Measurements from ENCODE around the gene ABHD2. TPM values are rescaled to one million over a fixed set of nuclear protein-coding genes. Genes with fewer than 3 reads are reported as not detected.

The ABHD2 gene
- total RNA-seq, 1 experiment from 2014 or later, result 148 TPM

GRCh38 chr15:89211678-89212170 lies 123.5 kb downstream of the ABHD2 start:
- Histone ChIP-seq H3K4me3 (no peak overlapping the region), H3K9me2 (ENCODE audit: insufficient read depth) (no peaks in the 10 kb centered on the region), H3F3A (ENCODE audit: insufficient read depth, low read depth) (no peaks in the 10 kb centered on the region), H3K9me3 (ENCODE audit: insufficient read depth, low read depth) (no peaks in the 10 kb centered on the region), H3K4me1 (replicated peaks; ENCODE audit: insufficient read depth) (no peaks in the 10 kb centered on the region), H3K36me3 (ENCODE audit: low read depth) (no peaks in the 10 kb centered on the region), H2AFZ (no peak overlapping the region), H3K79me2 (ENCODE audit: low read depth) (no peaks in the 10 kb centered on the region), H3K27ac (no peak overlapping the region), H3K27me3 (ENCODE audit: insufficient read depth, low read depth) (0 out of 2 replicates have a peak, but pooled peaks cover 5% of the 10 kb centered on the region), H4K20me1 (ENCODE audit: insufficient read depth) (no peaks in the 10 kb centered on the region), H3K4me2 (no peak overlapping the region)
- POLR2A ChIA-PET (ENCODE audit: unreplicated experiment), result no interaction called here
- BruUV-seq (replicated peaks), result no TSS peak
- CTCF ChIA-PET, result no interaction called here
- TF ChIP-seq EZH2 (IDR thresholded peaks at IDR 0.05; ENCODE audit: low read depth) (no peak), CTCF (conservative IDR thresholded peaks at IDR 0.05) (no peak)
- DNase-seq, result no peak
- intact Hi-C loops (cut with micrococcal nuclease; ENCODE audit: unreplicated experiment), result no loop called here

GRCh38 chr15:89215627-89216026 lies 127.4 kb downstream of the ABHD2 start:
- H3K4me3 ChIP-seq, result no peak overlapping the region
- CTCF ChIA-PET, result no interaction called here
- POLR2A ChIA-PET (ENCODE audit: unreplicated experiment), result no interaction called here

GRCh38 chr15:89217031-89217430 lies 128.8 kb downstream of the ABHD2 start:
- H3K9me3 ChIP-seq (ENCODE audit: insufficient read depth, low read depth), result no peaks in the 10 kb centered on the region
- H3F3A ChIP-seq (ENCODE audit: insufficient read depth, low read depth), result no peaks in the 10 kb centered on the region
- H3K36me3 ChIP-seq (ENCODE audit: low read depth), result no peaks in the 10 kb centered on the region
- intact Hi-C loops (cut with micrococcal nuclease; ENCODE audit: unreplicated experiment), result no loop called here
- no peaks in the 10 kb centered on the region for H3K9me2 ChIP-seq (ENCODE audit: insufficient read depth)
- no peak overlapping the region for H3K27ac ChIP-seq
- no peak overlapping the region for H2AFZ ChIP-seq
- ChIA-PET CTCF (no interaction called here), POLR2A (ENCODE audit: unreplicated experiment) (no interaction called here)
- no peak overlapping the region for H3K4me3 ChIP-seq
- no peak for TF ChIP-seq EZH2 (IDR thresholded peaks at IDR 0.05; ENCODE audit: low read depth)
- TF ChIP-seq CTCF (conservative IDR thresholded peaks at IDR 0.05), result no peak
- H3K27me3 ChIP-seq (ENCODE audit: insufficient read depth, low read depth), result peaks cover 15% of the 10 kb centered on the region; the same call in 1 of the 2 replicates
- H4K20me1 ChIP-seq (ENCODE audit: insufficient read depth), result no peaks in the 10 kb centered on the region
- H3K79me2 ChIP-seq (ENCODE audit: low read depth), result no peaks in the 10 kb centered on the region
- BruUV-seq (replicated peaks), result no TSS peak
- no peak for DNase-seq
- H3K4me2 ChIP-seq, result no peak overlapping the region
- no peaks in the 10 kb centered on the region for H3K4me1 ChIP-seq (replicated peaks; ENCODE audit: insufficient read depth)

More at GRCh38 chr15:89215627-89216026, 127.4 kb downstream of the ABHD2 start:
- H3K9me3 ChIP-seq (ENCODE audit: insufficient read depth, low read depth), result no peaks in the 10 kb centered on the region
- H3K4me2 ChIP-seq, result no peak overlapping the region
- TF ChIP-seq CTCF (conservative IDR thresholded peaks at IDR 0.05) (no peak), EZH2 (IDR thresholded peaks at IDR 0.05; ENCODE audit: low read depth) (no peak)
- no peak for DNase-seq
- H3K9me2 ChIP-seq (ENCODE audit: insufficient read depth), result no peaks in the 10 kb centered on the region
- H3K4me1 ChIP-seq (replicated peaks; ENCODE audit: insufficient read depth), result no peaks in the 10 kb centered on the region
- H3K36me3 ChIP-seq (ENCODE audit: low read depth), result no peaks in the 10 kb centered on the region
- BruUV-seq (replicated peaks), result no TSS peak
- intact Hi-C loops (cut with micrococcal nuclease; ENCODE audit: unreplicated experiment), result no loop called here
- H3K27ac ChIP-seq, result no peak overlapping the region
- H4K20me1 ChIP-seq (ENCODE audit: insufficient read depth), result no peaks in the 10 kb centered on the region
- H3F3A ChIP-seq (ENCODE audit: insufficient read depth, low read depth), result no peaks in the 10 kb centered on the region
- H3K27me3 ChIP-seq (ENCODE audit: insufficient read depth, low read depth), result peaks cover 15% of the 10 kb centered on the region; the same call in 1 of the 2 replicates
- H2AFZ ChIP-seq, result no peak overlapping the region
- no peaks in the 10 kb centered on the region for H3K79me2 ChIP-seq (ENCODE audit: low read depth)
